ENCODE results near the gene SLC34A2.

SLC34A2 gene

DNA sequence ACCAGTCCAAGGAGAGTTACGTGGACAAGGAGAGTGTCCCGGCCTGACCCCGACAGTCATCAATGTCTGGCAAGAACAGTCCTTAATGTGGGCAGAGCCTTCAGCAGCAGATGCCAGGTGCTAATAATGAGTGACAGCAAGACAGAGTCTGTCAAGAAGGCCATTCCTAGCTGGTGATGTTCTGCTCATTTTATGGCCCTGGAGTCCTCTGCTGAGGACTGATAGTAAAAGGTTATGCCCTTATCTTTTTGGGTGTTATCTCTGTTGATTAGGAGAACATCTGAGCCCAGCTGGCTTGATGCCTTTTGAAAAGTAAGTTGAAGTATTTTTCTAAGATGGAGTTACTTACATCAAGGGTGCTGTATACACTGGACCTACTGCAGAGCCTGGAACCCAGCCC, 67.3 kb downstream of the SLC34A2 start:
- no peak for TF ChIP-seq POLR2A (IDR thresholded peaks at IDR 0.05; ENCODE audit: low read depth, low read length)
- DNase-seq (ENCODE audit: insufficient read length, low spot score) (no peak), FAIRE-seq (no peak)

DNA sequence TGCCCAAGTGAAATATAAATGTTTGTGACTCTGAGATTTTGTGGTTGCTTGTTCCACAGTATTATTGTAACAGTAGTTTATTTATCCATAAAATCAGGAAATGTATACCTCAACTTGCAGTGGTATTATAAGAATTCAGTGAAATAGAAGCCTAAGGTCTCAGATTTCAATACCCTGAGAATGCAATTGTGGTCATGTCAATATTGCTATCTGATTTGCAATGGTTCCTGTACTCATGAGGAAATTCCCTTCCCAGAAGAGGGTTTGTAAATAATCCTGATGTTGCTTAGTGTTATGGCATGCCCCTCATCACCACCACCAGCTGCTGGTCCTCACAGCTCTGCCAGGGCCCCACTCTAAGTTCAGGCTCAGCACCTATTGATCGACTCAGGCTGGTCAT, 67.8 kb downstream of the SLC34A2 start:
- DNase-seq (ENCODE audit: insufficient read length, low spot score), result no peak
- no peak for TF ChIP-seq POLR2A (IDR thresholded peaks at IDR 0.05; ENCODE audit: low read depth, low read length)

DNA sequence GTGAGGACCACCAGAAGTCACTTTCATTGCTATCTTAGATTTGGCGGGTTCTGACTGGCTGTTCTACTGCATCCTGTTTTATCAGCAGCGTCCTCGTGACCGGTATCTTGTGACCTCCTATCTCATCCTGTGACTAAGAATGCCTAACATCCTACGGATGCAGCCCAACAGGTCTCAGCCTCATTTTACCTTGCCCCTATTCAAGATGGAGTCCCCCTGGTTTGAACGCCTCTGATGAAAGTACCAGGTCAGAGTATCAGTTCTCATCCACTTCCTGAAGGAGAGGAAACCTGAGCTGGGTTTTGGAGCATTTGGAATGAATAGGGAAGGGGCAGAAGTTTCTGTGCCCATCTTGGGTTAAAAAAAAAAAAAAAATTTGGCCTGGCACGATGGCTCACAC, 70.2 kb downstream of the SLC34A2 start:
- FAIRE-seq, result no peak
- no peak for DNase-seq (ENCODE audit: insufficient read length, low spot score)
- no peak for TF ChIP-seq POLR2A (IDR thresholded peaks at IDR 0.05; ENCODE audit: low read depth, low read length)

More for the DNA sequence above, 67.8 kb downstream of the SLC34A2 start:
- FAIRE-seq, result no peak

- FAIRE-seq (no peak), DNase-seq (ENCODE audit: insufficient read length, low spot score) (no peak)
- TF ChIP-seq POLR2A (IDR thresholded peaks at IDR 0.05; ENCODE audit: low read depth, low read length), result no peak
These were observed 72.3 kb downstream of the SLC34A2 start for GRCh38 chr4:25727711-25728493.
